ENCODE data around the gene CD52.

DNA sequence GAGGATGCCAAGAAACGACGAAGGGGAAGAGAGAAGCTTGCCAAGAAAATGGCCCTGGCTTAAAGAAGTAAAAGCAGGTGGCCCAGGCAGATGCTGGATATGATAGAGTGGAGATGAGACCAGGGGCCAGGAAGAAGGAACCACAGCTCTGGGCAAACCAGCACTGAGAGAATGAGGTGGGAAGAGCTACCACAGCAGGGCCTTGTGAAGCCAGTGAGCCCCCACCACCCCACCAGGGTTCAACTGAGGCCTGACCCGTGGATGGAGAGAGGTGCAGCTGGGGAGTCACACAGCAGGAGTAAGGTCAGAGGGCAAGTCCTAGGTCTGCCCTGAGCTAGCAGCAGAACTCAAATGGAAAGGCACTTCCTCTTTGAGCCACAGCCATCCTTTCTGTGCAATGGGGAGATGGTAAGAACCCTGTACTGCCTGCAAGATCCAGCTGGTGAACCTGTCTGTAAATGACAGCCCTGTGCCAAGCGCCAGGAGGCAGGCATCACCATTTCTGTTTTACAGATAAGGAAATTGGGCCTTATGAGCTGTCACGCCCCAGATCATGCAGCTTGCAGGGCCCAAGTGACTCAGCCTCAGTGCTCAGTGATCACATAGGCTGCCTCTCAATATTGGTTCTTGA, 29.3 kb upstream of the CD52 start:
- TF ChIP-seq, protein P1, sequence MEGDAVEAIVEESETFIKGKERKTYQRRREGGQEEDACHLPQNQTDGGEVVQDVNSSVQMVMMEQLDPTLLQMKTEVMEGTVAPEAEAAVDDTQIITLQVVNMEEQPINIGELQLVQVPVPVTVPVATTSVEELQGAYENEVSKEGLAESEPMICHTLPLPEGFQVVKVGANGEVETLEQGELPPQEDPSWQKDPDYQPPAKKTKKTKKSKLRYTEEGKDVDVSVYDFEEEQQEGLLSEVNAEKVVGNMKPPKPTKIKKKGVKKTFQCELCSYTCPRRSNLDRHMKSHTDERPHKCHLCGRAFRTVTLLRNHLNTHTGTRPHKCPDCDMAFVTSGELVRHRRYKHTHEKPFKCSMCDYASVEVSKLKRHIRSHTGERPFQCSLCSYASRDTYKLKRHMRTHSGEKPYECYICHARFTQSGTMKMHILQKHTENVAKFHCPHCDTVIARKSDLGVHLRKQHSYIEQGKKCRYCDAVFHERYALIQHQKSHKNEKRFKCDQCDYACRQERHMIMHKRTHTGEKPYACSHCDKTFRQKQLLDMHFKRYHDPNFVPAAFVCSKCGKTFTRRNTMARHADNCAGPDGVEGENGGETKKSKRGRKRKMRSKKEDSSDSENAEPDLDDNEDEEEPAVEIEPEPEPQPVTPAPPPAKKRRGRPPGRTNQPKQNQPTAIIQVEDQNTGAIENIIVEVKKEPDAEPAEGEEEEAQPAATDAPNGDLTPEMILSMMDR (IDR thresholded peaks at IDR 0.05) = no peak
- TF ChIP-seq POLR2A (IDR thresholded peaks at IDR 0.05) = no peak
